GM11168 (cell line): Measurements from ENCODE around the gene ITPR1.

Source experiments
- in situ Hi-C: fragments of 300-500 bp; cut with MboI; formaldehyde crosslinking; loops from one replicate; pipeline ENCODE4 v1.12.0; 2022; ENCODE audit warnings: low sequenced_read_pairs; ENCODE audit not compliant: unreplicated experiment

ITPR1 gene

DNA sequence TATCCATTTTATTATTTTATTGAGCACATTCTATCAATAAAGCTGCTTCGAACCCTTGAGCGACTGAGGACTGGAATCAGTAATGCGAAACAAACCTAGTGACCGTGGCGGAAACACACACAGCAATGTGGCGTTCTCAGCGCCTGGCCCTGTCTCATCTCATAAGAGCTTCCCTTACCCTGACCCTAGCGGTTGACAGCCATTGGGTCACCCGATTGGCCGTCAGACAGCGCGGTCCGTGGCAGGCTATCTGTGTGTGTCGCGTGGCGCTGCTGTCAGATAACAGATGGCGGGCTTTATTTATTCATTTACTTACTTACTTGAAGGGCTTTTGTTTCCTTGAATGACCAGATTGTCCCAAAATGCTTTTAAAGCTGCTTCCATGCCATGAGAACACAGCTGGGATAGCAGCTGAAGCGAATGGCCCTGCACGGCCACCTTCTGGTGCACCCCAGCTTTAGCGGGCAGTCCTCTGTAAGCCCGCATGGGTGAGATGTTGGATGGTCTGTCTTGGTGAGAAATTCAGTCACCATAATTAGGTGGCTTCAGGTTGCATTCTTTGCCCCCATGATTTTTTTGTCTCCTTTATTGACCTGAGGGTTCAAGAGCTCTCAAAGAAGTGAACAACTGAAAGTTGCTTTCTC is 270.6 kb downstream of the ITPR1 start:
- in situ Hi-C loops = no loop called here

- in situ Hi-C loops = no loop called here
These were observed 272.1 kb downstream of the ITPR1 start for GRCh38 chr3:4765212-4765611.

DNA sequence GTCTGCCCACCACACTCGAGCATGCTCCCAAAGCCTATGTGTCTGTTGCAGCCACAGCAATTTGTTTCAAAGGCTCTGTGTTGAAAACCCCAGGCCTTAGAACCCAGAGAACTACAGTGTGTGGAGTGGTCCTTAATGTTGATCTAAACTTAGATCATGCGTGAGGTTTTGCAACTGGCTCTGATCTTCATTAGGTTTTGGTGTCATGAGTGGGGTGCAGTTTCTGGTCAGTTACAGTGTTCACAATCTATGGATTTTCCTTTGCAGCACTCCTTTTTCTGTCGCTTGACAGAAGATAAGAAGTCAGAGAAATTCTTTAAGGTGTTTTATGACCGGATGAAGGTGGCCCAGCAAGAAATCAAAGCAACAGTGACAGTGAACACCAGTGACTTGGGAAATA is 273.1 kb downstream of the ITPR1 start:
- in situ Hi-C loops = no loop called here

GRCh38 chr3:4766716-4767499 is 273.8 kb downstream of the ITPR1 start:
- in situ Hi-C loops = no loop called here

- in situ Hi-C loops = no loop called here
These were observed 274.9 kb downstream of the ITPR1 start for GRCh38 chr3:4768021-4768420.

GRCh38 chr3:4768521-4768920 is 275.4 kb downstream of the ITPR1 start:
- in situ Hi-C loops = no loop called here

DNA sequence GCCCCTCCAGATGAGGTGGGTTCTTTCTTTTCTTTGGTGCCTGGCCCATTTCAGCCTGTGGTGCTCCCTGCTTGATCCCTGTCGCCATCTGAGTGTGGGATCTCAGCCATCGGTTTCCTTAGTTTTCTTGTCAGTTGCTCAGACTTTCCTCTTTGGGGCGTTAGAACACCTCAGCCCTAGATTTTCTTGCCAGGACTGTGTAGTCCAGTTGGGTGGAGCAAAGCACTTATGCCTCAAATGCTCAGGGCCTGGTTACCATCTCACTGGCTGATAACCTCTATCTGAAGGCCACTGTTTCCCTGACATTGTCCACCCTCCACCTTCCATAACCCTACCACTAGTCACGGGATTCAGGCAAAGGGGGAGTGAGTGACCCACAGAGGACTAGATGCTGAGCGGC is 277.4 kb downstream of the ITPR1 start:
- in situ Hi-C loops = no loop called here

- in situ Hi-C loops = no loop called here
These were observed 278.1 kb downstream of the ITPR1 start for GRCh38 chr3:4771243-4771642.

DNA sequence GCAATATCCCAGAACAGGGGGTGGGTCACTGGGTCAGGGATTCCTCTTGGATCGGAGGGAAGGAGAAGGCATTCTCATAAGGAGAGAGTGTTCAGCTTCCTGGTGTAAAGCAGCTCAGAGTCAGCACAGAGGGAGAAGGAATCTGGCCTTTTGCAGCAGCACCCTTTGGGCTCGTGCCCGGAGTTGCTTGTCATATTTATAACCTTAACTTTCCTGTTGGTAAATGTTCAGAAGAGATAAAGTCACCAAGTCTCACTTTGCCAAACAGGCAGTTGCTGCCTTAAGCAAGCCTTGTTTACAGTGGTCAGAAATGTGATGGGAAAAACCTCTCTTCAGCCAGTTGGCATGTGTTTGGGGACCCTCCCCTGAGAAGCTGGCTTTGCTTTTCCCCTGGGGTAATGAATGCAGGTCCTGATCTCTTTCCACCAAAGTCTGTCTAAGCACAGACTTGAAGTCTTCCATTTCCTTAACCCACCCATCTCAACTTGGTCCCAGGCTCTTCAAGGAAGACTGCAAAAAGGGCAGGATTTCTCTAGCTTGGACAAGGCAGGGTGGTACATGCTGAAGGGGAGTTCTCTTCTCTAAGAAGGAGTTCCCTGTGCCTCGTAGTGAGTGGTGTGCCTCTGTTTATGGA is 279.1 kb downstream of the ITPR1 start:
- in situ Hi-C loops = no loop called here

DNA sequence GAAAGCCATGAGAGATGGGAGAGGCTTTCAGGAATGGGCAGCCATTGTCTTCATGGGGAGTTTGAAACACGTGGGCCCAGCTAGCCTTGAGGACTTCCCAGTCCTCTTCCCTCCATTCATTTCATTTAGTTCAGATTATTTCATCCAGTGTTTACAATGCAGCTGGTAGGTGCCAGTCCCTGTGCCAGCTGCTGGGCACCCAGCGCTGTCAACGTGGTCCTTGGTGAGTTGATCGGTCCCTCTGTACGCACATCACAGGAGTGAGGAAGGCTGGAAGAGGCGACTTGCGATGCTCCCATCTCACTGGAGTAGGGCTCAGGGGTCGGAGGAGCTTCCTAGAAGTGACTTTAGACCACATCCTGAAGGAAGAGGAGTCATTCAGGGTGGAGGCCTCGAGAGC is 279.7 kb downstream of the ITPR1 start:
- in situ Hi-C loops = no loop called here

DNA sequence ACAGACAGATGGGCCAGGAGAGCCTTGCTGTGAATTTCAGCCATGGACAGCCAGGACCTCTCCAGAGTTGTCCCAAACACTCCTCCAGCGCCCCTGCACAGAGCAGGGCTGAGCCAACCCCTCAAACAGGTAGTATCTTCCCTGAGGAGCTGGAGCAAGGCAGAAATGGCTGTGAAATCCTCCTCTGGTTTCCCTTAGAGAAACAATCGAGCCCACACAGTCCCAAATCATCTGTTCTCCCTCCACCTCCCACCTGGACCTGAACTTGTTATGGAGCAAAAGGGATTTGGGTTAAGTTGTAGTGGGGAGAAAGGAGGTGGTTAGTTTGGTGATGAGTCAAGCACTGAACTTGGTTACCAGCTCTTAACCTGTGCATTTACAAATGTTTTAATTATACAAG is 280.4 kb downstream of the ITPR1 start:
- in situ Hi-C loops = no loop called here

GRCh38 chr3:4774531-4774930 is 281.4 kb downstream of the ITPR1 start:
- in situ Hi-C loops = no loop called here

DNA sequence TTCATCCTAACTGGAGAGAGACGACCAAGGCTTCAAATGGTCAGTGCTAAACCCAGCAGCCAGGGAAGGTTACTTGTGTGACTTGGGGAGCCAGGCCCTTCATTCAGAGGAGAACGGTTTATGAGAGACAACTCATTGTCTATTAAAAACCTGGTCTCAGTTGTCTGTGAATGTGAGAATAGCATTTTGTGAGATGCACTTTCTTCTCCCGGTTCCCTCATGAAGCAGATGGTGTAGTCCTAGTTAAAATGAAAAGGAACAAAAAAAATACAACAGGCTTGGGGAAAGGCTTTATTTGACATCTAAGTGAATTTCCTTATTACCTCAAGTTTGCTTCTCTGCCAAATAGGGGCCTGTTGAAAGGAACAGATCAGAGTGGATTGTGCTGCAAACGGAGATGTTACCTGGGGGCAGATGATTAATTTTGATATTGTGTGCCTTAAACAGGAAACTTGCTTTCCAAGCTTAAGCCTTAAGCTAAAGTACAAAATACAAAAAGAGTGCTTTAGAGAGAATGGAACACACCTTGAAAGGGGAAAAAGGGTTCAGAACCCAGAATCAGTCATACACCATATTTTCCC is 283.3 kb downstream of the ITPR1 start:
- in situ Hi-C loops = no loop called here

DNA sequence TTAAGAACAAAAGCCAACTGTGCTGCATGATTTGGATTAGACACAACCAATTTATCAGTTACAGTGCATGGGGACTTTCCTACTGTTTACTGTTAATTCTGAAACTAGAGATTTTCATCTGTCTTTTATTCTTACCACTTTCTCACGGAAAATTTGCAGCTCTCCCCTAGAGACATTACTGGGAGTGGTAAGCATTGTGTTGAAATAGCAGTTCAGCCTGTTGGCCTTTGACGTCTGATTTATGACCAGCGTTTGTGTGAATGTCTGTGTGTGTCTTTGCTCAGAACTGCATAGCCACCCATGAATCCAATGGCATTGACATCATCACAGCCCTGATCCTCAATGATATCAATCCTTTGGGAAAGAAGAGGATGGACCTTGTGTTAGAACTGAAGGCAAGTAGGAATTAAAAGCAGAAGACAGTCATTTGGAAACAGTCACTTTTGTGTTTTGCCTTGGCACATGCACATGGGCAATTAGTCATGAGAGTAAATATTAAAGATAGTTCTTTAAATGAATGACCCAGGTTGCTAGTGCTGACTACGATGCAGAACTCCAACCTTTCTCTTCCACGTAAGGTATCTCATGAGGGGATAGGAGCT is 283.9 kb downstream of the ITPR1 start:
- in situ Hi-C loops = no loop called here

DNA sequence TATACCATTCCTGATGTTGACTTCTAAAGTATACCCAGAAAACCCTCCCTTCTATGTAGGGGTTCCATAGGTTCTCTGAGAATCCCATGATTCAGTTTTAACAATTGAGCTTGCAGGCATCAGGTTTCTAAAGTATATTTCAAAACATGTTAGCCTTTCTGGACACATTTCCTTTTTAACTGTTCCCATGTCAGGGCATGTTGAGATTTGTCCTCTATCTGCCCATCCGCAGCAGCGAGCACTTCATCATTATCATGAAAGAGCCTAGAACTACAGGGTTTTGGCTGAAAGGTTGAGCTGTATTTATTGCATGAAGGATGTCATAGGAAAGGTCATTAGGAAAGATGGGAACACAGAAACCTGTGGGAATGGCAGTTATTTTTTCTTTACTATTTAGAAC is 285.0 kb downstream of the ITPR1 start:
- in situ Hi-C loops = no loop called here

- in situ Hi-C loops = no loop called here
These were observed 285.6 kb downstream of the ITPR1 start for GRCh38 chr3:4778740-4779139.

GRCh38 chr3:4780545-4780957 is 287.4 kb downstream of the ITPR1 start:
- in situ Hi-C loops = no loop called here

DNA sequence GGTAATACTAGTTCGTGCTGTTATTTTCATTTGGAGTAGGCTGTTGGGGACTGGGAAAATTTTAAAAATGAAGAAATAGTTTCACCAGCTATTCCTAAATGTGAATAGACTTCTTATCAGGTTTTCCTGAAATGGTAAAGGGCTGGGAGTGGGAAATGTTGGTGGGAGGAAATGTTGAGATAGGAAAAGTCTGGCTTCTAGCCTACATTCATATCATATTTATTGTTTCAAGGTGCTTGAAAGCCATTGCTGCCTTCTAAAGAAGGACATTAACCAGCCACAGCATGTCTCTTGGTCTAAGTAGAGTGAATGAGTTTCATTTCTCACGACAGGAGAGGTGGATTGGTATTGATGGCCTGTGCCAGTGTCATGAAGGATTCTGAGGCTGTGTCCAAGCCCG is 288.9 kb downstream of the ITPR1 start:
- in situ Hi-C loops = no loop called here

- in situ Hi-C loops = no loop called here
These were observed 292.4 kb downstream of the ITPR1 start for GRCh38 chr3:4785551-4785950.

GRCh38 chr3:4786431-4786830 is 293.3 kb downstream of the ITPR1 start:
- in situ Hi-C loops = no loop called here

DNA sequence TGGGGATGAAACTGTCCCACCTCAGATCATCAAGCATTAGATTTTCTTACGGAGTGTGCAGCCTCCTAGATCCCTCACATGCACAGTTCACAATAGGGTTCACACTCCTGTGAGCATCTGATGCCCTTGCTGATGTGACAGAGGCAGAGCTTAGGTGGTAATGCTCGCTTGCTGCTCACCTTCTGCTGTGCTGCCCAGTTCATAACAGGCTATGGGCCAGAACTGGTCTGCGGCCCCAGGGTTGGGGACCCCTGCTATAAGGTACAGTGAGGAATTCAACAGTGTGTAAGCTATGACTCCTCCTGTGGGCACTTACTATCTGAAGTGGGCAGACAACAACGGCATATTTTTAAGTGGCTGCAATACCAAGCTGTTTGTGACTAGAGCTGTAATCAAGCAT is 298.2 kb downstream of the ITPR1 start:
- in situ Hi-C loops = no loop called here
